ENCODE data around the gene PITX1. TPM values are rescaled to one million over a fixed set of nuclear protein-coding genes. Genes with fewer than 3 reads are reported as not detected.

The PITX1 gene
- total RNA-seq, 1 experiment from 2014 or later = 4.6 TPM

- DNase-seq (ENCODE audit: low read depth) = no peak
- in situ Hi-C loops (cut with HindIII; ENCODE audit: low pct_unique_long_range_greater_than_20kb, low sequenced_read_pairs) = no loop called here
Measured at GRCh38 chr5:135019314-135019713, 14.7 kb downstream of the PITX1 start.

- DNase-seq (ENCODE audit: low read depth) = no peak
- in situ Hi-C loops (cut with HindIII; ENCODE audit: low pct_unique_long_range_greater_than_20kb, low sequenced_read_pairs) = no loop called here
Measured at GRCh38 chr5:135018457-135018856, 15.6 kb downstream of the PITX1 start.

- in situ Hi-C loops (cut with HindIII; ENCODE audit: low pct_unique_long_range_greater_than_20kb, low sequenced_read_pairs) = no loop called here
Measured at GRCh38 chr5:135016861-135017290, 17.2 kb downstream of the PITX1 start.

GRCh38 chr5:135015942-135016341 is 18.1 kb downstream of the PITX1 start:
- in situ Hi-C loops (cut with HindIII; ENCODE audit: low pct_unique_long_range_greater_than_20kb, low sequenced_read_pairs) = no loop called here
- no peak for DNase-seq (ENCODE audit: low read depth)

More at GRCh38 chr5:135016861-135017290, 17.2 kb downstream of the PITX1 start:
- no peak for DNase-seq (ENCODE audit: low read depth)

- no peak for DNase-seq (ENCODE audit: low read depth)
- in situ Hi-C loops (cut with HindIII; ENCODE audit: low pct_unique_long_range_greater_than_20kb, low sequenced_read_pairs) = no loop called here
Measured at GRCh38 chr5:135013947-135014570, 20.0 kb downstream of the PITX1 start.

GRCh38 chr5:135013445-135013844 is 20.6 kb downstream of the PITX1 start:
- DNase-seq (ENCODE audit: low read depth) = no peak
- in situ Hi-C loops (cut with HindIII; ENCODE audit: low pct_unique_long_range_greater_than_20kb, low sequenced_read_pairs) = no loop called here

- in situ Hi-C loops (cut with HindIII; ENCODE audit: low pct_unique_long_range_greater_than_20kb, low sequenced_read_pairs) = no loop called here
- DNase-seq (ENCODE audit: low read depth) = no peak
Measured at GRCh38 chr5:135012951-135013391, 21.1 kb downstream of the PITX1 start.

- no peak for DNase-seq (ENCODE audit: low read depth)
- in situ Hi-C loops (cut with HindIII; ENCODE audit: low pct_unique_long_range_greater_than_20kb, low sequenced_read_pairs) = no loop called here
Measured at GRCh38 chr5:135012033-135012588, 21.9 kb downstream of the PITX1 start.

GRCh38 chr5:135011355-135012032 is 22.5 kb downstream of the PITX1 start:
- in situ Hi-C loops (cut with HindIII; ENCODE audit: low pct_unique_long_range_greater_than_20kb, low sequenced_read_pairs) = no loop called here
- no peak for DNase-seq (ENCODE audit: low read depth)

GRCh38 chr5:135010502-135011354 is 23.3 kb downstream of the PITX1 start:
- DNase-seq (ENCODE audit: low read depth) = no peak
- in situ Hi-C loops (cut with HindIII; ENCODE audit: low pct_unique_long_range_greater_than_20kb, low sequenced_read_pairs) = no loop called here

- DNase-seq (ENCODE audit: low read depth) = no peak
- in situ Hi-C loops (cut with HindIII; ENCODE audit: low pct_unique_long_range_greater_than_20kb, low sequenced_read_pairs) = no loop called here
Measured at GRCh38 chr5:135009736-135010501, 24.1 kb downstream of the PITX1 start.

- in situ Hi-C loops (cut with HindIII; ENCODE audit: low pct_unique_long_range_greater_than_20kb, low sequenced_read_pairs) = no loop called here
- DNase-seq (ENCODE audit: low read depth) = no peak
Measured at GRCh38 chr5:135008981-135009735, 24.9 kb downstream of the PITX1 start.

- no peak for DNase-seq (ENCODE audit: low read depth)
- in situ Hi-C loops (cut with HindIII; ENCODE audit: low pct_unique_long_range_greater_than_20kb, low sequenced_read_pairs) = no loop called here
Measured at GRCh38 chr5:135008556-135008955, 25.5 kb downstream of the PITX1 start.

GRCh38 chr5:135007749-135008363 is 26.2 kb downstream of the PITX1 start:
- in situ Hi-C loops (cut with HindIII; ENCODE audit: low pct_unique_long_range_greater_than_20kb, low sequenced_read_pairs) = no loop called here
- DNase-seq (ENCODE audit: low read depth) = no peak

GRCh38 chr5:135007305-135007704 is 26.7 kb downstream of the PITX1 start:
- DNase-seq (ENCODE audit: low read depth) = no peak
- in situ Hi-C loops (cut with HindIII; ENCODE audit: low pct_unique_long_range_greater_than_20kb, low sequenced_read_pairs) = no loop called here

GRCh38 chr5:135005076-135005475 is 29.0 kb downstream of the PITX1 start:
- DNase-seq (ENCODE audit: low read depth) = no peak
- in situ Hi-C loops (cut with HindIII; ENCODE audit: low pct_unique_long_range_greater_than_20kb, low sequenced_read_pairs) = no loop called here

- no peak for DNase-seq (ENCODE audit: low read depth)
- in situ Hi-C loops (cut with HindIII; ENCODE audit: low pct_unique_long_range_greater_than_20kb, low sequenced_read_pairs) = no loop called here
Measured at GRCh38 chr5:135004376-135004775, 29.7 kb downstream of the PITX1 start.

All from Caki2 (cell line).